Measurements from ENCODE around the gene TSSK1B.
A peak's percentile ranks its signal among the peaks of the same experiment; 100 is the strongest.
"Not testable (repeated sequence)": the region's sequence is repeated elsewhere in the genome, so short reads cannot be mapped to it uniquely, and the experiment has no call there.

The TSSK1B gene, protein sequence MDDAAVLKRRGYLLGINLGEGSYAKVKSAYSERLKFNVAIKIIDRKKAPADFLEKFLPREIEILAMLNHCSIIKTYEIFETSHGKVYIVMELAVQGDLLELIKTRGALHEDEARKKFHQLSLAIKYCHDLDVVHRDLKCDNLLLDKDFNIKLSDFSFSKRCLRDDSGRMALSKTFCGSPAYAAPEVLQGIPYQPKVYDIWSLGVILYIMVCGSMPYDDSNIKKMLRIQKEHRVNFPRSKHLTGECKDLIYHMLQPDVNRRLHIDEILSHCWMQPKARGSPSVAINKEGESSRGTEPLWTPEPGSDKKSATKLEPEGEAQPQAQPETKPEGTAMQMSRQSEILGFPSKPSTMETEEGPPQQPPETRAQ

DNA sequence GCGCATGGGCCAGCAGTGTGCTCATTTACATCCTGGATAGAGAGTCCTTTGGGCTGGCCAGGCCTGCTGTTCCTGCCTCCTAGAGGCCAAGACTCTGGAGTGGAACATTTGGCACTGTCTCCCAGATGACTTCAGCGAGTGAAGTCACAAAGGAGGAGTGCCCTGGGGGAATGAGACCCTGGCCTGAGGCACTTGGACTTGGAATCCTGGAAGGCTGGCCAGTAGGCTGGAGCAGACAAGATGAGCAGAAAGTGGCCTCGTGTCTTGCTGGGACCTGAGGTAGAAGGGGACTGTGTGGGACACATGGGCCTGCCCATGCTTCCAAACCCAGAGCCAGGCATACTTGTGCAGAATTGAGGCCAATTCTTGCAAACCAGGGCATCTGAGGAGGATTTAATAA, at the start of gene TSSK1B:
TSSK1B (minus strand) TSS at position 101 of the 400 bp plus-strand sequence. CDS start 150 bp downstream, outside the sequence.
- TF ChIP-seq, protein P1, sequence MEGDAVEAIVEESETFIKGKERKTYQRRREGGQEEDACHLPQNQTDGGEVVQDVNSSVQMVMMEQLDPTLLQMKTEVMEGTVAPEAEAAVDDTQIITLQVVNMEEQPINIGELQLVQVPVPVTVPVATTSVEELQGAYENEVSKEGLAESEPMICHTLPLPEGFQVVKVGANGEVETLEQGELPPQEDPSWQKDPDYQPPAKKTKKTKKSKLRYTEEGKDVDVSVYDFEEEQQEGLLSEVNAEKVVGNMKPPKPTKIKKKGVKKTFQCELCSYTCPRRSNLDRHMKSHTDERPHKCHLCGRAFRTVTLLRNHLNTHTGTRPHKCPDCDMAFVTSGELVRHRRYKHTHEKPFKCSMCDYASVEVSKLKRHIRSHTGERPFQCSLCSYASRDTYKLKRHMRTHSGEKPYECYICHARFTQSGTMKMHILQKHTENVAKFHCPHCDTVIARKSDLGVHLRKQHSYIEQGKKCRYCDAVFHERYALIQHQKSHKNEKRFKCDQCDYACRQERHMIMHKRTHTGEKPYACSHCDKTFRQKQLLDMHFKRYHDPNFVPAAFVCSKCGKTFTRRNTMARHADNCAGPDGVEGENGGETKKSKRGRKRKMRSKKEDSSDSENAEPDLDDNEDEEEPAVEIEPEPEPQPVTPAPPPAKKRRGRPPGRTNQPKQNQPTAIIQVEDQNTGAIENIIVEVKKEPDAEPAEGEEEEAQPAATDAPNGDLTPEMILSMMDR (conservative IDR thresholded peaks at IDR 0.05; ENCODE audit: low read depth, low read length): no peak
- no peak for DNase-seq (ENCODE audit: low read depth)
- H3K4me3 ChIP-seq (ENCODE audit: low read depth, low read length): no peak within 1 kb of the TSS

DNA sequence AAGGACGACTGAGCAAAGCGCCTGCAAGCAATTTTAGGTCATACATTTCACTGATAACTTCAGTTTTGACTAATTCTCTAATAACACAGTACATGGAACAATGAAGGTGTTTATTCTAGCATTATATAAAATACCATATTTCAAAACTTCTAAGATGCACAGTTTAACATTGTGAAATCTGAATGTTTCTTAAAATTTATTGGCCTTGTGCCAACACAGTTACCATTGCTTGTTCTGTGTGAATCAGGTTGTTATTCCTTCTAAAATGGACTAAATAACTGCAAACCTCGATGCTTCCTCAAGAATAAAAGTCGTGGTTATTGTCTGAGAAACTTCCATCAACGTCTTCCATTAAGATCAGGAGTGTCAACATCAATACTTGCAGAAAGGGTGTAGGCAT, 45.5 kb upstream of the TSSK1B start:
- DNase-seq (ENCODE audit: low read depth): peak; percentile 37
- TF ChIP-seq, protein P1 (conservative IDR thresholded peaks at IDR 0.05; ENCODE audit: low read depth, low read length): no peak
- H3K4me3 ChIP-seq (ENCODE audit: low read depth, low read length): no peak overlapping the region

DNA sequence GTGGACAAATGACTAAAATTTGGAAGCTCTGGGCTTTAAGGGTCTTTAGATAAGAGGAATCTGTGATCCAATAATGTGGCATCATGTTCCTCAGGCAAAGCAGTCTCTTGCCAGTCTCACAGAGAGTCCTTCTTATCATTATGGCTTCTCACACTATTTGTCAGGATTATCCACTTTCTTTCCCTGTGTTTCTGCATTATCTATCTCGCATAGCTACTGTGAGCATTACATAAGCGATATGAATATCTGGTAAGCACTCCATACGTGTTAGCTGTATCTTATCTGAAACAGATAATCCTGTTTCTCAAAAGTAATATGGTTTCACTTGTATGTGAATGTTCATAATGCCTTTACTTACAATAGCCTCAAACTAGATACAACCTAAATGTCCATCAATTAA, 43.9 kb upstream of the TSSK1B start:
- TF ChIP-seq, protein P1 (conservative IDR thresholded peaks at IDR 0.05; ENCODE audit: low read depth, low read length): no peak
- no peak for DNase-seq (ENCODE audit: low read depth)
- H3K4me3 ChIP-seq (ENCODE audit: low read depth, low read length): no peak overlapping the region

DNA sequence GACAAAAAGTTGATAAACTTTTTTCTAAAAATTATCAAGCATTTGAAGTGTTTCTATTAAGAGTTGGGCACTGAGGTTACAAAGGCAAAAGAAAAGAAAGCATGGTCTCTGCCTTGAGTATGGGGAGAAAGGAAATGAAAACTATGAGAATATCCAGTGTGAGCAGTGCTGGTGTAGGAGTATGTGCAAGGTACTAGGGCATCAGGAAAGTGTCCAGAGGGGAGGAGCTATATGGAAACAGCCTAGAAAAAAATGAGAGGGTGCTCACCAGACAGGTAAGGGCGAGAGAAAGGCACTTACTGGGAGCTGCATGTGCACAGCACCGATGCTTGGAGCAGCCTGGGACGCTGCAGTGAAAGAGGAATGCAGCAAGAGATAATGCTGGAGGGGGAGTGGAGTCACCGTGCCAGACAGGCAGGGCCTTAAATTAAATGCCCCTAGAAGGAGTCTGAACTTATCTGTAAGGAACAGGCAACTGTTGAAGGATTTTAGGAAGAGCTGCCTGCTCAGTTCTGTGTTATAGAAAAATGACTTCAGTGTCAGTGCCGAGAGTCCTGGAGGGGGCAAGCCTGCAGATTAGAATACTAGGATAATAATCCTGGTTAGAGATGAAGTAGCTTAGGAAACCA, 39.4 kb upstream of the TSSK1B start:
- H3K4me3 ChIP-seq (ENCODE audit: low read depth, low read length): no peak overlapping the region
- no peak for DNase-seq (ENCODE audit: low read depth)
- TF ChIP-seq, protein P1 (conservative IDR thresholded peaks at IDR 0.05; ENCODE audit: low read depth, low read length): no peak

DNA sequence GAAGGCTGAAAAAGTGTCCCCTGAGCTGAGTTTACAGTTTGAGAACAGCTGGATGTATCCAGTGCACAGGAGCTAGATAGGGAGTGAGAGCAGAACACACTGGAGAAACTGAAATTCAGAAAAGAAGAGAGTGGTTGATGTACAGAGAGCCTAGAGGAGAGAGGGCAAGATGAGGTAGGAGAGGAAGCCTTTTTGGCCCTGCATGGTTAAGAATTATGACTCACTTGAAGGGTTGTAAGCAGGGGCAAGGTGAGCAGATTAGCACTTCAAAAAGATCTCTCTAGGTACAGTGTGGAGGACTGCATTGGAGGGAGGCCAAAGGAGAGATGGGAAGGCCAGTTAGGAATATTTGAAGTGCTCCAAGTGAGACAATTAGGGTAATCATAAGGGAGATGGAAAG, 28.2 kb upstream of the TSSK1B start:
- TF ChIP-seq, protein P1 (conservative IDR thresholded peaks at IDR 0.05; ENCODE audit: low read depth, low read length): no peak
- DNase-seq (ENCODE audit: low read depth): no peak
- no peak overlapping the region for H3K4me3 ChIP-seq (ENCODE audit: low read depth, low read length)

DNA sequence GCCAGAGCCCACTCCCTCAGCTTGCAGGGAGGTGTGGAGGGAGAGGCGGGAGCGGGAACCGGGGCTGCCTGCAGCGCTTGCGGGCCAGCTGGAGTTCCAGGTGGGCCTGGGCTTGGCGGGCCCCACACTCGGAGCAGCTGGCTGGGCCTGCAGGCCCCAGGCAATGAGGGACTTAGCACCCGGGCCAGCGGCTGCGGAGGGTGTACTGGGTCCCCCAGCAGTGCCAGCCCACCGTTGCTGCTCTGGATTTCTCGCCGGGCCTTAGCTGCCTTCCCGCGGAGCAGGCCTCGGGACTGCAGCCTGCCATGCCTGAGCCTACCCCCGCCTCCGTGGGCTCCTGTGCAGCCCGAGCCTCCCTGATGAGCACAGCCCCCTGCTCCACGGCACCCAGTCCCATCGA, 22.3 kb upstream of the TSSK1B start:
- not testable (repeated sequence) for DNase-seq (ENCODE audit: low read depth); H3K4me3 ChIP-seq (ENCODE audit: low read depth, low read length)

DNA sequence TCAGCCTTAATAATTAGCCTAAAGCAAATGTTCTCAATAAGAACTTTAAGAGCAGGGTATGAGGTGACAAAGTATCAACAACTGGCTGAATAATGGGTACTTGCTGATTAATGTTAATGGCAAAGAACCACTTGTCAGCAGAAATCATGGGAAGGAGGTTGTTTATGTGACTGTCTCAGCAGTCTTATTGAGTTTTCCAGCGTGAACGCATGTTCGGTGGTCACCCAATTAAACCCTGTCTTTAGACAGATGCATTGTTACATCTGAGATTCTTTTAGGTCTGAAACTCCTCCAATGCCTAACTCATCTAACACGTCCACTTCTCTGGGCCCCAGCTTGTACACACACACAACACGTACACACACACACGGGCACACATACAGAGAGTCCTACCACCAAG, 18.2 kb upstream of the TSSK1B start:
- DNase-seq (ENCODE audit: low read depth): no peak
- TF ChIP-seq, protein P1 (conservative IDR thresholded peaks at IDR 0.05; ENCODE audit: low read depth, low read length): no peak
- no peak overlapping the region for H3K4me3 ChIP-seq (ENCODE audit: low read depth, low read length)
